ENCODE measurements around the gene TTC13.

DNA sequence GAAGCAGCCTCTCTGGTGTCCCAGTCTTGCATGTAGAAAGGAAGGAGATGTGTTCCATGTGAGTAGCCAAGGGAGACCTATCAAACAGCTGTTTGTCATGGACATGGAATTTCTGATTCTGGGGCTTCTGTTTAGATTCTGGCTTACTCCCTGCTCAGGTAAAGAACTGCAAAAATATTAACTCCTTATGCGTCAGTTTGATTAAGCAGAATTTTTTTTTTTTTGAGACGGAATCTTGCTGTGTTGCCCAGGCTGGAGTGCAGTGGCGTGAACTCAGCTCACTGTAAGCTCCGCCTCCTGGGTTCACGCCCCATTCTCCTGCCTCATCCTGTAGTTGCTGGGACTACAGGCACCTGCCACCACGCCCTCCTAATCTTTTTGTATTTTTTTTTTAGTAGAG, 7.0 kb upstream of the TTC13 start:
- TF ChIP-seq EZH2 (IDR thresholded peaks at IDR 0.05) (no peak), POLR2AphosphoS5 (IDR thresholded peaks at IDR 0.05; ENCODE audit: borderline replicate concordance, low read depth, low read length) (no peak), FOXP2 (optimal IDR thresholded peaks at IDR 0.05; ENCODE audit: control extremely low read depth, extremely low read length, insufficient read depth) (no peak)

All from SK-N-MC (cell line).